Pericardium fibroblast (primary cell): ENCODE data around the gene ZPLD1. TPM values are rescaled to one million over a fixed set of nuclear protein-coding genes. Genes with fewer than 3 reads are reported as not detected.

ENCODE experiments used
- total RNA-seq: library from RNA; depleted of rRNA; stranded (reverse); fragments of >200 nt; gene quantifications from 2 replicates; pipeline ENCODE4 v1.2.3, GENCODE V29; 2015

Gene ZPLD1
- not detected in 2 replicates for total RNA-seq

DNA sequence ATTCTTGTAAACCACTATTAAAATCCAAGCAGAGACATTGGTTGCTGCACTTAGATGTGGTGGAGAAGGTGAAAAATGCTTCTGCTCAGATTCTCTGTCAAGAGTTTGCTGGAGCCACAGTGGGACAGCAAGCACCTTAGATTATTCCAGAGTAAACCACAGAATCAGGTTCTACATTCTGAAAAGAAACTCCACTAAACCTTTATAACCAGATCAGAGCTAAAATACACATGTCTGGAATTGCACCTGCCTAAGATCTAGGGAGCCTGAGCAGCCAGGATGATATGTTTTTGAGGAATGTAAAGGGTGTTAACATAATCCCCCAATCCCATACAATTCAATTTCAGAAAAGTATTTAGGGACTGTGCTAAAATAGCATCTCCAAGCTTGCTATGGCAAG is at the start of gene ZPLD1:
TSS of gene ZPLD1 (plus strand) at position 301 of the 400 bp plus-strand sequence. CDS start 3,473 bp downstream, outside the sequence.

